Measurements from ENCODE around the gene GPRC5A. TPM values are rescaled to one million over a fixed set of nuclear protein-coding genes. Genes with fewer than 3 reads are reported as not detected.
A peak's percentile ranks its signal among the peaks of the same experiment; 100 is the strongest.

Gene GPRC5A
- total and polyA plus RNA-seq, 2 donors (not counting 1 experiment from before 2014, with no cell fraction given): 4.8 to 46.8 TPM

GRCh38 chr12:12893438-12893837 is 2.1 kb downstream of the GPRC5A start:
- TF ChIP-seq, protein P1, sequence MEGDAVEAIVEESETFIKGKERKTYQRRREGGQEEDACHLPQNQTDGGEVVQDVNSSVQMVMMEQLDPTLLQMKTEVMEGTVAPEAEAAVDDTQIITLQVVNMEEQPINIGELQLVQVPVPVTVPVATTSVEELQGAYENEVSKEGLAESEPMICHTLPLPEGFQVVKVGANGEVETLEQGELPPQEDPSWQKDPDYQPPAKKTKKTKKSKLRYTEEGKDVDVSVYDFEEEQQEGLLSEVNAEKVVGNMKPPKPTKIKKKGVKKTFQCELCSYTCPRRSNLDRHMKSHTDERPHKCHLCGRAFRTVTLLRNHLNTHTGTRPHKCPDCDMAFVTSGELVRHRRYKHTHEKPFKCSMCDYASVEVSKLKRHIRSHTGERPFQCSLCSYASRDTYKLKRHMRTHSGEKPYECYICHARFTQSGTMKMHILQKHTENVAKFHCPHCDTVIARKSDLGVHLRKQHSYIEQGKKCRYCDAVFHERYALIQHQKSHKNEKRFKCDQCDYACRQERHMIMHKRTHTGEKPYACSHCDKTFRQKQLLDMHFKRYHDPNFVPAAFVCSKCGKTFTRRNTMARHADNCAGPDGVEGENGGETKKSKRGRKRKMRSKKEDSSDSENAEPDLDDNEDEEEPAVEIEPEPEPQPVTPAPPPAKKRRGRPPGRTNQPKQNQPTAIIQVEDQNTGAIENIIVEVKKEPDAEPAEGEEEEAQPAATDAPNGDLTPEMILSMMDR (conservative IDR thresholded peaks at IDR 0.05 in 1 of 2, IDR thresholded peaks at IDR 0.05 in 1 of 2; ENCODE audit: low read depth in 1 of 2, low read length in 2 of 2): no peak
- TF ChIP-seq EZH2 (IDR thresholded peaks at IDR 0.05; ENCODE audit: low read length, missing control alignments): no peak
- H3K9me3 ChIP-seq (ENCODE audit: control insufficient read depth, insufficient read depth, low read depth, low read length): no peaks in the 10 kb centered on the region

DNA sequence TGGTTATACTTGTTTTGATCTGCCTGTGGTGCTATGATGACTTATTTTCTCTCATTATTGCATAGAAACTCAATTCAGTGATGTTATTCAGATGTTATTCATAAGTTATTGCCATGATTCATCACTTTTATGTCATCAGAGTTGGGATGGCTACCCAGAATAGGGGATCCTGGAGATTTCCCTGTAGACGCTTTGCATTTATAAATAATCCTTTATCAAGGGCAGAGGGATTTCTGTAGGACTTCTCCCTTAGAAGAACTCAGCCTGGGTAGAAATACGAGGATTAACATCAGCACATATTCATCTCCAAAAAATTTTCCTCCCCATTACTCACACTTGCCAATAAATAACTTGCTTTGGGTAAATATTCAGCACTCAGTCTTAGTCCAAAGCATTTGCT is 4.9 kb downstream of the GPRC5A start:
- Histone ChIP-seq H2AFZ (ENCODE audit: low read length) (no peak overlapping the region), H3K4me1 (ENCODE audit: control insufficient read depth, extremely low read depth, insufficient read depth, low read length) (peaks cover 25% of the 10 kb centered on the region), H3K4me3 (replicated peaks in 1 of 4; ENCODE audit: control extremely low read depth in 1 of 4, insufficient read depth in 1 of 4, low read depth in 3 of 4, low read length in 4 of 4) (no peak overlapping the region), H3K27ac (ENCODE audit: insufficient read depth, low read length) (no peak overlapping the region), H3K79me2 (ENCODE audit: control insufficient read depth, insufficient read depth, low read length) (peaks cover 30% of the 10 kb centered on the region), H3K9me3 (ENCODE audit: control insufficient read depth, insufficient read depth, low read depth, low read length) (no peaks in the 10 kb centered on the region), H3K36me3 (ENCODE audit: control insufficient read depth, insufficient read depth, low read length) (no peaks in the 10 kb centered on the region), H4K20me1 (ENCODE audit: control insufficient read depth, extremely low read depth, insufficient read depth, low read length) (no peaks in the 10 kb centered on the region), H3K4me2 (ENCODE audit: extremely low read depth, insufficient read depth, low read length) (no peak overlapping the region), H3K27me3 (ENCODE audit: control insufficient read depth, insufficient read depth, low read length) (no peaks in the 10 kb centered on the region), H3K9ac (ENCODE audit: insufficient read depth, low read length) (no peak overlapping the region)
- peak; percentile 70 to 72 for DNase-seq (ENCODE audit: low read depth in 2 of 2)
- no peak for TF ChIP-seq EZH2 (IDR thresholded peaks at IDR 0.05; ENCODE audit: low read length, missing control alignments)

More at GRCh38 chr12:12893438-12893837, 2.1 kb downstream of the GPRC5A start:
- peak overlapping the region; percentile 11 for H3K4me2 ChIP-seq (ENCODE audit: extremely low read depth, insufficient read depth, low read length)
- H3K79me2 ChIP-seq (ENCODE audit: control insufficient read depth, insufficient read depth, low read length): peaks cover 29% of the 10 kb centered on the region
- H3K4me1 ChIP-seq (ENCODE audit: control insufficient read depth, extremely low read depth, insufficient read depth, low read length): peaks cover 9% of the 10 kb centered on the region
- H4K20me1 ChIP-seq (ENCODE audit: control insufficient read depth, extremely low read depth, insufficient read depth, low read length): no peaks in the 10 kb centered on the region
- no peaks in the 10 kb centered on the region for H3K36me3 ChIP-seq (ENCODE audit: control insufficient read depth, insufficient read depth, low read length)
- H3K27ac ChIP-seq (ENCODE audit: insufficient read depth, low read length): no peak overlapping the region
- no peaks in the 10 kb centered on the region for H3K27me3 ChIP-seq (ENCODE audit: control insufficient read depth, insufficient read depth, low read length)
- no peak overlapping the region for H3K9ac ChIP-seq (ENCODE audit: insufficient read depth, low read length)
- DNase-seq (ENCODE audit: low read depth in 2 of 2): no peak
- no peak overlapping the region for H3K4me3 ChIP-seq (replicated peaks in 1 of 4; ENCODE audit: control extremely low read depth in 1 of 4, insufficient read depth in 1 of 4, low read depth in 3 of 4, low read length in 4 of 4)
- H2AFZ ChIP-seq (ENCODE audit: low read length): no peak overlapping the region

- DNase-seq (ENCODE audit: low read depth in 2 of 2): no peak
- no peak for TF ChIP-seq EZH2 (IDR thresholded peaks at IDR 0.05; ENCODE audit: low read length, missing control alignments)
- TF ChIP-seq, protein P1 (conservative IDR thresholded peaks at IDR 0.05 in 1 of 2, IDR thresholded peaks at IDR 0.05 in 1 of 2; ENCODE audit: low read depth in 1 of 2, low read length in 2 of 2): no peak
- Histone ChIP-seq H3K27ac (ENCODE audit: insufficient read depth, low read length) (no peak overlapping the region), H3K9me3 (ENCODE audit: control insufficient read depth, insufficient read depth, low read depth, low read length) (no peaks in the 10 kb centered on the region), H3K4me1 (ENCODE audit: control insufficient read depth, extremely low read depth, insufficient read depth, low read length) (peaks cover 30% of the 10 kb centered on the region), H3K4me3 (replicated peaks in 1 of 4; ENCODE audit: control extremely low read depth in 1 of 4, insufficient read depth in 1 of 4, low read depth in 3 of 4, low read length in 4 of 4) (no peak overlapping the region), H3K9ac (ENCODE audit: insufficient read depth, low read length) (no peak overlapping the region), H3K4me2 (ENCODE audit: extremely low read depth, insufficient read depth, low read length) (no peak overlapping the region), H3K79me2 (ENCODE audit: control insufficient read depth, insufficient read depth, low read length) (peaks cover 27% of the 10 kb centered on the region), H2AFZ (ENCODE audit: low read length) (no peak overlapping the region), H4K20me1 (ENCODE audit: control insufficient read depth, extremely low read depth, insufficient read depth, low read length) (no peaks in the 10 kb centered on the region), H3K27me3 (ENCODE audit: control insufficient read depth, insufficient read depth, low read length) (no peaks in the 10 kb centered on the region), H3K36me3 (ENCODE audit: control insufficient read depth, insufficient read depth, low read length) (no peaks in the 10 kb centered on the region)
Observed at GRCh38 chr12:12897302-12897701, 5.9 kb downstream of the GPRC5A start.
